GM19463 (cell line): ENCODE results near the gene TACC2.

Source experiments
- ATAC-seq: cut with Tn5 transposase; IDR thresholded peaks from one replicate; pipeline ENCODE4 v1.9.1; 2021; ENCODE audit warnings: mild to moderate bottlenecking, moderate library complexity; ENCODE audit not compliant: unreplicated experiment

TACC2 gene

DNA sequence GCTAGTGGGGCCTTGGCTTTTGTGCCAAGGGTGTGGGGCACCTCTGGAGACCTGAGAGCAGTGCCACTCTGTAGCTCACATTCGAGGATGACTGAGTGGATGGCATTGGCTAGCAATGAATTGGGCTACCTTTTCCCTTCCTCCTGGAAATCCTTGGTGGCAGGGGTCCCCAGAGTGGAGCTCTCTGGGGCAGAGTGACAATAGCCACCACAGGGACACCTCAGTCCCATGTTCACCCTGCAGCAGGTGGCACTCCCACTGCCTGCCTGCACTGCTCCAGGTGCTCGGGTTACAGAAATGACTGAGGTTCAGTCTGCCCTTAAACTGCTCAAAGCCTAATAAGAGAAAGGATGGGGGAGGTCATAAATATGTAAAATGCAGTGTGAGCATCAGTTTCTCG lies 300.0 kb downstream of the TACC2 start:
- ATAC-seq, result no peak

DNA sequence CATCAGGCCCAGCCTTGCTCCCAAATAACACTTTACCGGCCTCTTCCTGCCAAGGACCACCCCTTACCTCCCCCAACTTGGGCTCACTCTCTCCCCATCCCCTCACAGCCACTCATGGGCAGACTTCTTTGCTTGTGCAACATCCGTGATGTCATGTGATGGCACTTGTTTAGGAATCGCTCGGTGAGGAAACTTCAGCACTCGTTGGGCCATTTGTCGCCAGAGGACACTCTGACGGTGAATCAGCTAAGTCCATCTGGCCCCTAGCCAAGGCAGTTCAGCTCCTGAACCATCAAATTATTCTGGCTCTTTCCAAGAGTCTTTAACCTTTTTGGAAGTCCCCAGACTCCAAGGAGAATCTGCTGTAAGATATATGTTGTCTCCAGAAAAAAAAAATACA lies 301.4 kb downstream of the TACC2 start:
- no peak for ATAC-seq

DNA sequence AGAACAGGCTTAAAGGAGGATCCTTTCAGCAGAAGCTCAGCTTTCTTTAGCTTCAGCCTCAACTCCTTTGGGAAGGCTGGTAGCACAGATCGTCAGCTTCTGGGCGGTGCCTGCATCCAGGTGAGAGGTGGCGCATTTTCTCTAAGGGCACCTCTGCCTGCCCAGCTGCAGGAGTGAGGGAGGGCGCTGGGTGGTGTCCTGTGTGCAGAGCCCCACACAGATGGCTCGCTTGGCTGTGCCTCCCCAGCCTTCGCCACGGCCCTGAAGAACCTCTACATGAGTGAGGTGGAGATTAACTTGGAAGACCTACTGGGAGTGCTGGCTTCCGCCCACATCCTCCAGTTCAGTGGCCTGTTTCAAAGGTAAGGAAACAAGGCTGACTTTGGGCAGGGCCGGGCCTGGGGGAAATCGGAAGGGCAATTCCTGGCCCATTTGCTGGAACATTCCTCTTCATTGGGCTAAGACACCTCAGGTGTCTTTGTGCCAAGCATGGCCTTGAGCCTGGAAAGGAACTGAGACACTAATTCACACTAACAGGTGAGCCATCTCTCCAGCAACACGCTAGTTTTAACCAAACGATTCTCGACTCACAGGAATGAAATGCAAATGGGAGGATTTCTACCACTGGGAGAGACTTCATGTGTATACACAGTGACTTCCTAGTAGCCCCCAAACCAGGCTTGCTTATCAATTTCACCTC lies 302.0 kb downstream of the TACC2 start:
- ATAC-seq, result no peak

DNA sequence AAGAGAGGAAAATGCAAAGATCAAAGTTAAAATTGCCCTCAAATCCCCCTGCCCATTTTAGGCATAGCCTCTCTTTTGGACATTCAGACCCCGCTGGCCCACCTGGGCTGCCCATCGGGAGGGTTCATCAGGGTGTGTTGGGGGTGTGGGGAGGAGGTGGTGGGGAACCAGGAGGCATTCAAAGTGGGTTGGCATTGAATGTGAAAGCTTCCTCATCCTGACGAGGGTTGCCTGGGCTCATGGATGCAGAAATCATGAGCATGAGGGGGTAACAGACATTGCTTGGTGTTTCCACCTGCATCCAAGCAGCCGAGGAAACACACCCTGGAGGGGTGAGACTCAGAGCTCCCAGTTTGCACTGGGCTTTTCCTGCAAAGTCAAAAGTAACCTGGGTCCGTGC lies 302.8 kb downstream of the TACC2 start:
- ATAC-seq, result no peak

DNA sequence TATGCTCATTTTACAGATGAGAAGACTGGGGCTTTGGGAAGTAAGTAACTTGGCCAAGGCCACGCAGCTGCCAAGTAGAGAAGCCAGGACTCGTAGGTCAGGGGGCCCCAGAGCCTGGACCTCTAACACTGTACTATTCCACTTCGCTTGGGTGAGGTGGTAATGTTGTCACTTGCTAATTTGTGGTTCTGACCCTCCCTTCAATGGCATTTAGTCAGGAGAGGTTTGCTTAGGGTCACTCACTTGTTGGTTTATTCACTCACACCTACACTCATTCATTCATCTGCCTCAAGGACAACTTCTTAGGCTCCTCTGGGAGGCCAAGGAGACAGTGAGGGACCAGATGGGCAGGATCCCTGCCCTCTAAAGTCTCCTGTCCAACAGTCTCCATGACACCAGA lies 303.4 kb downstream of the TACC2 start:
- no peak for ATAC-seq

DNA sequence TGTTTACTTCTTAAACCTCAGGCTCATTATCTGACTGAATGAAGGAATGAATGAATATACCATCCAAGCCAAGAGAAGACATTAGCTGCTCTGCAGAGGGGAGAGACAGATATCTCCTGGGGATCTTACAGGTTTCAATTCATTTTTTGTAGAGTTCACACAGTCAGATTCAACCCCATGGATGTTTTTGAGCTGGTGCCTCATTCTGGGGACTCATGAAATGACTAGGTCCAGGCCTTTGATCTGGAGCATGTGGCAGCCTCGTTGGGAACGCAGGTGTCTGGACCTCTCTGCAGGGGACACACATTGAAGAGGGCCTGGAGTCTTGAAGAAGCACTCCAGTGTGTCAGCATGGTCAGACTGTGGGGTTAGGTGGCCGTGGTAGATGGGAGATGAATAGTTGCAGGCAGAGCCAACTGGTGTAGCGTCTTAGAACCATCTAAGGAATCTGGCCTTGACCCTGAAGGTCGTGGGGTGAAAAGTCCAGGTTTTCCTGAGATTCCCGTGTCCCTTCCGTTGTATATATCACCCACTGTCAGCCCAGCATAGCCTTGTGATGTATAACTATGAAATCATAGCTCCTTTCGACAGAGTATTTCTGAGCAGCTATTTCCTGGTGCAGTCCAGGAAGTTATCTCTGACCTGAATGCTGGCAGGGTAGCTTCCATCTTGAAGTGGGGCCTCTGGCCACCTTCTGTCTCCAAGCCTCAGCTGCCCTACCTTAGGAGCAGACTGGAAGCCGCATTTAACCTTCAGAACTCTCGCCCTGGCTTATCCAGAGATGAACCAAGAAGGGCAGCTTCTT lies 304.4 kb downstream of the TACC2 start:
- ATAC-seq, result no peak

DNA sequence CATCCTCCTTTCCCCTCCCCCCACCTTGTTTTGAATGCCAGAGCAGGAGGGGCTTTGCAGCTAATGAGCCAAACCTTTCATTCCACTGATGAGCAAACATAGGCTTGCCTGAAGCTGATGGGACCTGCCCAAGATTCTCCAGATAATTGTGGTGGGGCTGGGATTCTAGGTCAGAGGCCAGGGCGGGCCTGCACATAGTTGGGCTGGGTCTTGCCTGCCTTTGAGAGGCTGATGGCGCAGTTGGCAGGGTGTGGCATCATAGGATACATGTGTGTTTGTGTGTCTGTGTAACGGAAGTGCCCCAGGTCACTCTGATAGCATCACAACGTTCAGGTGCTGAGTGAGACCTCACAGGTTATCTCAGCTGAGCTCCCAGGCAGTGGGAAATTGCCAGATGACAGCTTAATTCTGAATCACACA lies 305.0 kb downstream of the TACC2 start:
- no peak for ATAC-seq

DNA sequence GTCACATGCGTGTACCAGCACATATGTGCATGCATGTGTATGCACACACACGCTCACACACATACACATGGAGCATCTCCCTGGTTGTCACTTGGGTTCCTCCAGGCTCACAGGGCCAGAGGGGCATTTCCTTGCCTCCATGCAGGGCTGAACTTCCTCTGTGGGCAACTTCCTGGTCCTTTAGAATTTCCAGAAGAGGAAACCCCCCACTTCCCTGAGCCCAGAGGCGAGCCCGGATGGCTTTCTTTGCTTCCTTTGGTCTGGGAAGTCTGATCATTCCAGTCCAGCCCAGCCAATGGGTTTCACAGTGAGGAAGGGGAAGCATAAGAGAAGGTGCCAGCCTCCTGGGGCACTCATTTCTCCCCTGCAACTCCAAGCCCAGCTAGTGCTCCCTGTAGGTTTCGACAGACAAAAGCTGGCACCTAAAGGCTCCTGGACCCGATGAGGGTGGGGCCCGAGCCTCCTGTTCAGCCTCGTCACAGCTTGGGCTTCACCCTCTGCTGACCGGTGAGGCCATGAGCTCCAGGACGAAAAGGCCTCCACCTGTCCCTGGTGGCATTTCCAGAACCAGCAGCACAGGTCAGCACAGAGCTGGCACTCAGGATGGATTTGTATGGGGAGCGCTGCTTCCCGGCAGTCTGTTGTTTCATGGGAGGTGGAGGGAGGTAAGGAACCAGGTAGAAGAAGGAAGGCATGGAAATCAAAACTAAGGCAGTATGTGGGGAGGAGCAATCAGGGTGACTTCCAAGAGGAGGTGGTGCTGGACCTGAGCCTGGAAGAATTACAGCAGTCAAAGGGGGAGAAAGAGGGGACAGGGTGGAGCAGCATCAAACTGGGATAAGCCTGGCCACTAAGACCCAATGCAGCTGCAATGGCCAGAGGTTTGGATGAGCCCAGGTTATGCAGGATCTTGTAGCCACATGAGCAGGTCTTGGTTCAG lies 305.8 kb downstream of the TACC2 start:
- no peak for ATAC-seq

DNA sequence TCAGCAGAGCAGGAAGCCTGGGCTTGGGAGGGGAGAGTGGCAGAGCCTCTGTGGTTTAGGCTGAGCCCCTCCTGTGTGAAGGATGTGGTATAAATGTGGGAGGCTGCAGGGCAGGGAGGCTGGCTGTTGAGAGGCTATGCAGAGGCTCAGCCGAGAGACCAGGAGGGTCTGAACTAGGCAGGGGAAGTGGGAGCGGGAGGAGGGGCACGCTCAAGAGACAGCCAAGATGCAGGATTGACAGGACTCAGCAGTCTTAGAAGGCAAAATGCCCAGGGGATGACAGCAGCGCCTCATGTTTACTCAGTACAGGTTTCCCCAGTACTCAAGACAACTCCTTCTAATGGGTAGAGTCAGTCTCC lies 306.5 kb downstream of the TACC2 start:
- ATAC-seq, result no peak

DNA sequence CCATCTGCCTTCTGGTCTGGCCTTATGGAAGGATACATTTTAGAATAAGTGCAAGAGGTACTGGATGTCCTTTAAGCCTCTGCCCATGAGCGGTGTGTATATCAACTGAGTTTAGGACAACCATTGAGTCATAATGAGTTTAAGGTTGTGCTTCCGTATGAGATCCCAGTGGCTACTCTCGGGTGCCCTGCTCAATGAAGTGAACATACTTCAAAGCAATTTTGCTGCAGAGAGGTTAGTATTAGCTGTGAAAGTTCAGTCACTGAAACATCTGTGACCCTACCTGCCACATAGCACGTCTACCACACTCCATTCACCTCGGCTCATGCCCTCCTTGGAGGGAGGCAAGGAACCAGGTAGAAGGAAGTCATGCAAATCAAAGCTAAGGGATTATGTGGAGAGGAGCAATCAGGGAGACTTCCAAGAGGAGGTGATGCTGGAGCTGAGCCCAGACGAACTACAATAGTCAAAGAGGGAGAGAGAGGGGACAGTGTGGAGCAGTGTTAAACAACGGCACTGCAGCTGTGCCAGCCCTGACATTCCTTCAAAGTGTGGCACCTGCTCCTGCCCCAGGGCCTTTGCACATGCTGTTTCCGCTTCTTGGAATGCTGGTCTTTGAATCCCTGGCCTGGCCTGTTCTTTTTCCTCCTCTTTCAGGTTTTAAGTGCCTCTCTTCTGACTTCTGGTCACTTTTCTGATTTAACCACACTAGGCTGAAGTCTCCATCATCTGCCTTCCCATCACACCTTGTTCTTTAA lies 307.6 kb downstream of the TACC2 start:
- ATAC-seq, result no peak

DNA sequence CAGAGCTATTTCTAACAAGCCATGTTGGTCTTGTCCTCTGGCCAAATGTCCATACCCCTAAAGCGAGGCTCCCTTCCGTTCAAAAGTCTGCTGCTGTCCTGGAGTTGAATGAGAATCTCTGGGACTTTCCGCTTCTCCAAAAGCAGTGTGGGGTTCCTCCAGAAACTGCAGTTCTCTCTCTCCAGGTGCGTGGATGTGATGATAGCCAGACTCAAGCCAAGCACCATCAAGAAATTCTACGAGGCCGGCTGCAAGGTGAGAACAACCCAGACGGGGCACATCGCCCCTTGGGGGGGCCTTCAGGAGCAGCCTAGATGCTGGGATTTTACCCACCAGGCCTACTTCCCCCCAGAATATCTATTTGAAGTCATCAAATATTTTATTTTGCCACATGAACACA lies 308.6 kb downstream of the TACC2 start:
- ATAC-seq, result no peak

DNA sequence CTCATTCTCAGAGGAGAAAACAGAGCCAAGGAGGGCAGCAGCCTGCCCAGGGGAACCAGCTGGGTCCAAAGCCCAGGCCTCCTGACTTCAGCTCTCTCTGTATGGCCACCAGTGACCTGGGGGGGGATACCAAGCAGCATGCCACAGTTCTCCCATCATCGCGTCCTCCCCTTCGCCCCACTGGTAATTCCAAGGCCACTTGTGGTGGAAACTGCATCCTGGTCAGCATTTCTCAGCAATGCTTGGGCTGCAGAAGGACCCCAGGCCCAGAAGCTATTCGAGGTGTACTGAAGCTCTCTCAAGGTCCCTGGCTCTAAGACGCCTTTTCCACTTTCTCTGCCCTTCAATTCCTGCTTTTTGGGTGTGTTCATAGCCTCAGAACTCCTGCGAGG lies 309.2 kb downstream of the TACC2 start:
- no peak for ATAC-seq

DNA sequence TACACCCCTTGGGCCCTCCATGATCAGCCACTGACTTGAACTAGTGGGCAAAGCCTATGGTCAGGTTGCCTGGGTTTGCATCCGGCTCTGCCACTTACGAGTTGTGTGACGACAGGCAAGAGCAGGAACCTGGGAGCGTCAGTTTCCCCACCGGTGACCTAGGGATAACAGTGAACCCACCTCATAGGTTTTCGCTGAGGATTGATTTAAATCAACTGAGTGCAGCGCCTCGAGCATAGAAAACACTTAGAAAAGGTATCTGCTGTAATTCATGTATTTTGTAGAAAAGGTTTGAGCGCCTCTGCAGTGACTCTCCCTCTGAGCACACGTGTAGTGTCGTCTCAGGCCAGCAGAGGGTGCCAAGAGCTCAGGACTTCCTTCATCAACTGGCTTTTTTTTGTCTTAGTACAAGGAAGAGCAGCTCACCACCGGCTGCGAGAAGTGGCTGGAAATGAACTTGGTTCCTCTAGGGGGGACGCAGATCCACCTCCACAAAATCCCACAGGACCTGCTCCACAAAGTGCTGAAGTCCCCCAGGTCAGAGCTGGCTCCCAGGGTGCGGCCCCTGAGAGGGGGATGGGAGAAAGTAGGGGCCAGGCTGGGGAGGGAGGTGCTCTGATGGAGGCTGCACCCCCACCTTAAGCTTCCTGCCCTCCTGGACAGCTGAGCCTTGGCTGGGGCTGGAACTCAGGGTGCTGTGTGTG lies 309.8 kb downstream of the TACC2 start:
- peak; percentile 72 for ATAC-seq

DNA sequence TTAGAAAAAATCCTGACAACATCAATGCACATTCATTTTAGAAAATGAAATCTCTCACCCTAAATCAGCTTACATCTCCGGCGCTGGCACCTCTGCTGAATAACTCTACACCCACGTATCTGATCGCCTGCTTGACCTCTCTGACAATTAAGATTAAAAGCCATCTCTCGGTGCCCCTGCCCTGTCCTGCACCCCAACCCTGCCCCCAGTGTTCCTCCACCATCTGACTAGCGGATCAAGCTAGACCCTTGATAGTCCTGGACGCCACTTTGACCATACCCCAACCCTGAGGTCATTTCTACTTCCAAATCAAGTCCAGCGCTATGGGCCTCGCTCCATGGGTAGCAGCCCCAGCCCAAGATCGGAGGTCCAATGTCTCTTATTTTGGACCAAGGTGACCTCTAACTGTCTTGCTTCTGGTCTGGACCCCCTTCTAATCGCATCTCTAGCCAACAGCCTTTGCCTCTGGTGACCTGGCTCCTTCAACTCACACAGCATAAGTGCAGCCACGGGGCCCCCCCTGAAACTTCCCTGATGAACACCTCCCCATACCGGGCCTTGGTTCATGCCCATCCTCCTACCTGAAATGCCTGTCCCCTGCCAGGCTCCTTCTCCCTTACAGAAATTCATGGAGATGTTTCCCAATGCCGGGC lies 310.6 kb downstream of the TACC2 start:
- no peak for ATAC-seq

DNA sequence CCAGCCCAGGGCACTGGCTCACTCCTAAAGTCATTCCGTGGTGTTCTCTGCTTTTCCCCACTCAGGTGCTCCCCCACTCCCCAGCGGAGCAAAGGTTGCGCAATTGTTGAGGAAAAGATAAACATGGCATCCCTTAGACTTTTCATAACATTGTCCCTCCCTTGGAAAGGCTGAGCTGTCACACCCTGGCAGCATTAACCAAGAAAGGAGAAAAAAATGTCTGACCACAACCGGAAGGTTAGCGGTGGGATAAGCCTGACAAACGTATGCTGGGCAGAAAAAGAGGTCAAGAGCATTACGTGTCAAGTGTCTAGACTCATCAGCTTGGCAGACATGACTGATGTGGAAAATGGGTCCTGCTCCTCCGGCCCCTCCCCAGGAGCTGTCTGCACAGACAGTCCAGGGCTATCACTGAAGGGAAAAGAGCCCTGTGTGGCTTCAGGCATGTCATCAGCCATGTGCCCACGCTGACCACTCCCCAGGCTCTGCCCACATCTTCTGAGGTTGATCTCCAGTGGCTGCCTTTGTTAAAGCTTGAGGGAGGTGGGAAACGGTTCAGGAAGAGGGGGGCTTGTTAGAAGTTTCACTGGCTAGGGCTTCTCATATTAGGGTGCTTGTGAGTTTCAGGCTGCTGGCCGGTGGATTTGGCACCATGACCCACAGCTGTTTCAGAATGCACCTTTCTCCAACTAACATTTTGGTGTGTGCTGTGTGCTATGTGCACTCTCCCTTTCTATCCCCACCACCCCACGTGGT lies 312.3 kb downstream of the TACC2 start:
- ATAC-seq, result no peak

DNA sequence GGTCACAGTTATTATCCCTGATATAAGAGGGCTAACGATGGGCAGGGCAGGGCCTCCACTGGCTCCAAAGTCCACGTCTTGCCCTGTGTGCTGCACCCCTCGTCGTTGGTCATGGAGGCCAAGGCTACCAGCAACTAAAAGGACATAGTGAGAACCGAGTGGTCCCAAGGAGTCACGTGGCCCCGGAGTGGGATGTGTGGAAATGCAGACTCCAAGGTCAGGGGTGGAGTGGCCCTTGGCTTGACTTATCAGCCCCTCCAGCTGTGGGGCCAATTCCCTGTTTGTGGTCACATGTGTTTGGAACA lies 312.8 kb downstream of the TACC2 start:
- ATAC-seq, result no peak

DNA sequence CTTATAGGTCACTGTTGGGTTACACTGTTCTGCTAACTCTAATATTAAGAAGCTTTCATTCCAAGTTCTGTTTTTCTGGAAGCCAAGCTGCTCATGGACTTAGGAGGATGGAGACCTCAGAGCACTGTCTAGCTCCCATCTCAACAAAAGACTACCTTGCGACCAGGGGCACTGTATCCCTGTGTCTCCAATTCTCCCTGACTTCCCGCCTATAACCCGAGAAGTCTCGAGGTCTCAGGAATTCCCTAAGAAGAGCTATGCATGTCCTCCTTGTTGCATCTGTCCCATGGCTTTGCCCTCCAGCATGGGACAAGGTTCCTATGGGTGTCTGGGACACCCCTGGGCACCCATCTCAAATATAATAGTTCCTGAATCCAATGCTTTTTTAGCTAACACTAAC lies 313.4 kb downstream of the TACC2 start:
- ATAC-seq, result no peak

DNA sequence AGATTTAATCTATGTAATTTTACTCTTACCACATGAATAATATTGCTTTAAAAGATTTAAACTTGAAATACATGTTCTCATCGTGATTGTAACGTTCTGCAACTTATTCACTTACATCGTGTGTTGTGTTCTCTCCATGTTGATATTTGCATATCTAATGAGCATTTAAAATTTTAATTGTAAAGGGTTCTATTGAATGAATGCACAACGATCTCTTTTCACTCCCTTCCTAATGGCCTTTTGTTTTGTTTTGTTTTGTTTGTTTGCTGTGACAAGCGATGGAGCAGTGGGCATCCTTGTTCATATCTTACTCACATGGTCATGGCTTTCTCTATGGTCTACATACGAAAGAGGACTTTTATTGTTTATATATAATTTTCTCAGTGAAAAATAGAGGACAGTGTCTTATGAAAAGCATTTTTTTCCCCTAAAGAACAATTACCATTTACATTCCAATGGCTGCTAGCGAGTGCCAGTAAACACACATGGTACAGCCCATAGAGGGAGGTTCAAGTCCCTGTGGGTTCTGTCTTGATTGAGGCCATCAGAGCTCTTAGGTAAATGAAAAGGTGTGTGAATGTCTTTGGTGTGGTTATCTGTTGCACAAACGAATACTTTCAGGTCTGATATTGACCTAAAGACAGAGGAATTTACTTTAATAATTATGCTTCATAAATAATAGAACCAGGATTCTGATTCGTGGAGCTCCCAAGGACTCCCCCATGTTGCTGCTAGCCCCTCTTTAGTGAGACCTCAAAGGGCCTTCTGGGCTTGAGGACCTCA lies 314.5 kb downstream of the TACC2 start:
- no peak for ATAC-seq
